GM19239 (cell line): Measurements from ENCODE around the gene MOGAT1.
"Not testable (repeated sequence)": the region's sequence is repeated elsewhere in the genome, so short reads cannot be mapped to it uniquely, and the experiment has no call there.

Experiments
- DNase-seq: peaks from one replicate; pipeline ENCODE4 v3.0.0; 2011; ENCODE audit warnings: low spot score; ENCODE audit not compliant: insufficient read length
- FAIRE-seq: peaks from 2 replicates; lab custom pipeline; 2011; peaks lifted over from hg19 to GRCh38; lab: Jason Lieb, UNC

The MOGAT1 gene

GRCh38 chr2:222708274-222708710, 36.8 kb downstream of the MOGAT1 start:
- peak; percentile 90 for FAIRE-seq
- DNase-seq, result no peak

- DNase-seq (no peak), FAIRE-seq (peak; percentile 49)
Measured at GRCh38 chr2:222709191-222709891, 37.9 kb downstream of the MOGAT1 start.

GRCh38 chr2:222710736-222711135, 39.3 kb downstream of the MOGAT1 start:
- FAIRE-seq (no peak), DNase-seq (no peak)

- peak; percentile 53 for FAIRE-seq
Measured at GRCh38 chr2:222711315-222711940, 40.0 kb downstream of the MOGAT1 start.

GRCh38 chr2:222713002-222713401, 41.5 kb downstream of the MOGAT1 start:
- DNase-seq (no peak), FAIRE-seq (no peak)

More at GRCh38 chr2:222711315-222711940, 40.0 kb downstream of the MOGAT1 start:
- no peak for DNase-seq

- no peak for DNase-seq
- FAIRE-seq, result no peak
Measured at GRCh38 chr2:222714361-222715241, 43.1 kb downstream of the MOGAT1 start.

GRCh38 chr2:222715742-222716141, 44.3 kb downstream of the MOGAT1 start:
- DNase-seq, result no peak
- peak; percentile 87 for FAIRE-seq

- not testable (repeated sequence) for FAIRE-seq, DNase-seq
Measured at GRCh38 chr2:222719787-222720186, 48.3 kb downstream of the MOGAT1 start.

- not testable (repeated sequence) for DNase-seq, FAIRE-seq
Measured at GRCh38 chr2:222721597-222721996, 50.1 kb downstream of the MOGAT1 start.

- FAIRE-seq (peak; percentile 76), DNase-seq (peak; percentile 28)
Measured at GRCh38 chr2:222722327-222722946, 51.0 kb downstream of the MOGAT1 start.

- FAIRE-seq (no peak), DNase-seq (no peak)
Measured at GRCh38 chr2:222724208-222724607, 52.8 kb downstream of the MOGAT1 start.

- DNase-seq (no peak), FAIRE-seq (no peak)
Measured at GRCh38 chr2:222728621-222729020, 57.2 kb downstream of the MOGAT1 start.

GRCh38 chr2:222730366-222730999, 59.0 kb downstream of the MOGAT1 start:
- DNase-seq (peak; percentile 34), FAIRE-seq (peak; percentile 99)

- DNase-seq, result no peak
- FAIRE-seq, result peak; percentile 52
Measured at GRCh38 chr2:222731201-222731621, 59.8 kb downstream of the MOGAT1 start.

- FAIRE-seq (no peak), DNase-seq (no peak)
Measured at GRCh38 chr2:222732489-222733178, 61.2 kb downstream of the MOGAT1 start.

GRCh38 chr2:222733470-222733845, 62.0 kb downstream of the MOGAT1 start:
- FAIRE-seq (no peak), DNase-seq (no peak)

GRCh38 chr2:222733846-222734702, 62.6 kb downstream of the MOGAT1 start:
- DNase-seq, result no peak
- FAIRE-seq, result no peak

- DNase-seq (no peak), FAIRE-seq (peak; percentile 91)
Measured at GRCh38 chr2:222734703-222735014, 63.2 kb downstream of the MOGAT1 start.
